ENCODE measurements around the gene ASPA.
"Not testable (repeated sequence)": the region's sequence is repeated elsewhere in the genome, so short reads cannot be mapped to it uniquely, and the experiment has no call there.

Gene ASPA

DNA sequence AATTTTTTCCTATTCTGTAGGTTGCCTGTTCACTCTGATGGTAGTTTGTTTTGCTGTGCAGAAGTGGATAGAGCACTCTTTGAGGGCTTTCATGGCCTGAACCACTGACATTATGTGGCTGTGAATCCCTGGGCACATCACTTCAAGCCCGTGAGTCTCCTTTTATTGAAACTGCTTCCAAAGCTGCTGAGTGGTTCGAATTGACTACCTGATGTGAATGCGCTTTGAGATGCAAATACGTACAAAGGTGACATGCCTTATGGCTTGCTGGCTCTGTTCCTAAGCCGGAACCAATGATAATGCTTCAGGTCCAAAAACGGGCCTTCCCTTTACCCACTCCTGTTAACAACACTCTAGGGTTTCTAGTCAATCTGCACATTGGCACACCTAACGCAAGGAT lies 34.3 kb downstream of the ASPA start:
- Histone ChIP-seq H3K27me3 (ENCODE audit: insufficient read depth, low read depth, severe bottlenecking) (peaks cover 4% of the 10 kb centered on the region), H3K36me3 (no peaks in the 10 kb centered on the region), H3K9me3 (ENCODE audit: severe bottlenecking) (no peaks in the 10 kb centered on the region), H3K4me3 (ENCODE audit: low read depth, low read length) (no peak overlapping the region), H3K27ac (no peak overlapping the region)
- DNase-seq, result no peak
- TF ChIP-seq, protein P1, sequence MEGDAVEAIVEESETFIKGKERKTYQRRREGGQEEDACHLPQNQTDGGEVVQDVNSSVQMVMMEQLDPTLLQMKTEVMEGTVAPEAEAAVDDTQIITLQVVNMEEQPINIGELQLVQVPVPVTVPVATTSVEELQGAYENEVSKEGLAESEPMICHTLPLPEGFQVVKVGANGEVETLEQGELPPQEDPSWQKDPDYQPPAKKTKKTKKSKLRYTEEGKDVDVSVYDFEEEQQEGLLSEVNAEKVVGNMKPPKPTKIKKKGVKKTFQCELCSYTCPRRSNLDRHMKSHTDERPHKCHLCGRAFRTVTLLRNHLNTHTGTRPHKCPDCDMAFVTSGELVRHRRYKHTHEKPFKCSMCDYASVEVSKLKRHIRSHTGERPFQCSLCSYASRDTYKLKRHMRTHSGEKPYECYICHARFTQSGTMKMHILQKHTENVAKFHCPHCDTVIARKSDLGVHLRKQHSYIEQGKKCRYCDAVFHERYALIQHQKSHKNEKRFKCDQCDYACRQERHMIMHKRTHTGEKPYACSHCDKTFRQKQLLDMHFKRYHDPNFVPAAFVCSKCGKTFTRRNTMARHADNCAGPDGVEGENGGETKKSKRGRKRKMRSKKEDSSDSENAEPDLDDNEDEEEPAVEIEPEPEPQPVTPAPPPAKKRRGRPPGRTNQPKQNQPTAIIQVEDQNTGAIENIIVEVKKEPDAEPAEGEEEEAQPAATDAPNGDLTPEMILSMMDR (IDR thresholded peaks at IDR 0.05; ENCODE audit: low read depth, low read length), result no peak

DNA sequence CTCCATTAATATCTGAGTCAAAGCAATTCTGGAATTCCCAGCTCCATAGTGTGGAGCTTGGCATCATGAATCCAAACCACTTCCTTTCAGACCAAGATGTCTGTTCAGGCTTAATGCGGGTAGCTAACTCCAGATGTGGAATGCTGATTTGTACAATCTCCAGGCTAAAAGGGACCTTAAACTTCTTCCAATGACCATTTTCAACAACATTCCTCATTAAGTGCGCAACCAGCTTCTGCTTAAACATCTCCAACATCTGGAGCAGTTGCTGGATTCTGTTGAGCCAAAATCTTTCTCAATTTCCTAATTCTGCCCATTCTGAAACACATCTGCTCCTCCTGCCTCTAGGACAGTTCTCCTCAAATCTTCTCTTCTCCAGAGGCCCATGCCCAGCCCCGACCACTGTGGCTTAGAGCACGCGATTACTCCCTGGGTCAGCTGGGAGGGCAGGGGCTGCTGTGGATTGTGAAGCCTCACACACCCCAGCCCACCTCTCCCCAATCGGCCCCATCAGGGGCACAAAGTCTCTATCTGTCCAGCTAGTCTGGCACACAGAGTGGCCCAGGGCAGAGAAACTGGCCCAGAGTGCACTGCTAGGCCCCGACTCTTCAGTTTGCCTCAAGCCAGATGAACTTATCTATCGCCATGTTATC lies 36.2 kb downstream of the ASPA start:
- TF ChIP-seq, protein P1 (IDR thresholded peaks at IDR 0.05; ENCODE audit: low read depth, low read length), result no peak
- no peaks in the 10 kb centered on the region for H3K9me3 ChIP-seq (ENCODE audit: severe bottlenecking)

DNA sequence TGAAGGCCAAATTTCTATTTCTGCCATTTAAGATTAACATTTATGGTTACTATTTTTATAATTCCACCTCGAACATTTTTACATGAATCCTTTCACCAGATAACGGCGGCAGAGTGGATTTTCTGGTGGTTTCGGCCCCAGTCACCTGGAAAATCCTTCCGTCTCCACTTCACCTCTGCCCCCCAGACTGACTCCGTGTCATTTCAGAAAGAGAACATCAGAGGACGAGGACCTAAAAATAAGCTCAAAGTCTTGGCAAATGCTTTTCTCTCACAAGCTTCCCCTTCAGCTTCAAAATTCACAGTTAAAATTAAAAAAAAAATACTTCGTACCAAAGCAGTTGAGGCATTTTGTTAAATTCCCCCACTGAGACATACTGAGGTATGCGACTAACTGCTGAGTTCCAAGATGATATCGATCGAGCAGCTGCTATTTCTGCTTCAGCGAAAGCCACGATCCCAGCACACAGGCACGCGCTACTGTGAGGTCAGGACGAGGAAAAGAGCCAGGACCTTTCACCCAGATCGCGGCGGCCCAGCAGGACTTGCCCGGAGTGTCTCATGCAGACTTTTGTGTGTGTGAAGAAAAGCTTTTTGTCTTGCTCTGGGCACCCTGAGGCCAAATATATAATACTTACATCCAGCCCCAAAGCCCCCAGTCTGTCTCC lies 36.8 kb downstream of the ASPA start:
- TF ChIP-seq, protein P1 (IDR thresholded peaks at IDR 0.05; ENCODE audit: low read depth, low read length), result no peak
- Histone ChIP-seq H3K4me3 (ENCODE audit: low read depth, low read length) (no peak overlapping the region), H3K27me3 (ENCODE audit: insufficient read depth, low read depth, severe bottlenecking) (no peaks in the 10 kb centered on the region), H3K9me3 (ENCODE audit: severe bottlenecking) (no peaks in the 10 kb centered on the region), H3K27ac (no peak overlapping the region), H3K36me3 (no peaks in the 10 kb centered on the region)
- DNase-seq, result no peak

More for the DNA sequence above, 36.2 kb downstream of the ASPA start:
- DNase-seq, result no peak
- Histone ChIP-seq H3K4me3 (ENCODE audit: low read depth, low read length) (no peak overlapping the region), H3K36me3 (no peaks in the 10 kb centered on the region), H3K27ac (no peak overlapping the region), H3K27me3 (ENCODE audit: insufficient read depth, low read depth, severe bottlenecking) (peaks cover 4% of the 10 kb centered on the region)

DNA sequence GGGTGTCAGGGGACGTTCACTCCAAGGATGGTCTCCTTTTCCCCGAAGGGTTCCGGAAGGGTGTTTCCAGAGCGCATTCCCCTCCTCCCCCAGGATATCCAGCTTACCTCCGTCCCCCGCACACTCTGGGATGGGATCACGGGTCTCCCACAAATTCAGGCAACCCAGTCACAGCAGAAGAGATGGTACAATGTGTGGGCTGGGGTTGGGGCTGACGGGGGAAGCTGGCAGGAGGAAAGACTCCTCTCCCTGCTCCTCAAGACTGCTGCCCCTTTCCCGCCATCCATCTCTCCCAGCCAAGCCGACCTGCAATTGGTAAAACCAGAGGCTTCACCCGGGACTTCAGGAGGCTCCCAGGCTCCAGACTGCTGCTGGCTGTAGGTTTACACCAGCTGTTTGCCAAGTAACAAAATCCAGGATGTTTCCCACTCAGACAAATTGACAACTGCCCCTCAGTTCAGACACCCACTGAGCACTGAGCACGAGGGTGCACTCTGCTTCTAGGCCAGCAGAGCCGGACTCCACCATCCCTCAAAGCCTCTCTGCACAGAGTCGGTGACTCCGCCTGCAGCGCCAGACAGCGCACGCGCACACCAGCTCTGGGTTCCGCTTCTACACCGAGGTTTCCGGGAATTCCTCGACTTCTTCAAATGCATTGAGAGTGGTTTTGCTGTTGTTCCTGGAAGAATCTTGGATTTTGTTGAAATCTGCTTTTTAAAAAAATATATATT lies 37.7 kb downstream of the ASPA start:
- TF ChIP-seq, protein P1 (IDR thresholded peaks at IDR 0.05; ENCODE audit: low read depth, low read length), result no peak
- DNase-seq, result no peak
- Histone ChIP-seq H3K27me3 (ENCODE audit: insufficient read depth, low read depth, severe bottlenecking) (no peaks in the 10 kb centered on the region), H3K27ac (no peak overlapping the region), H3K36me3 (no peaks in the 10 kb centered on the region), H3K4me3 (ENCODE audit: low read depth, low read length) (no peak overlapping the region), H3K9me3 (ENCODE audit: severe bottlenecking) (no peaks in the 10 kb centered on the region)

DNA sequence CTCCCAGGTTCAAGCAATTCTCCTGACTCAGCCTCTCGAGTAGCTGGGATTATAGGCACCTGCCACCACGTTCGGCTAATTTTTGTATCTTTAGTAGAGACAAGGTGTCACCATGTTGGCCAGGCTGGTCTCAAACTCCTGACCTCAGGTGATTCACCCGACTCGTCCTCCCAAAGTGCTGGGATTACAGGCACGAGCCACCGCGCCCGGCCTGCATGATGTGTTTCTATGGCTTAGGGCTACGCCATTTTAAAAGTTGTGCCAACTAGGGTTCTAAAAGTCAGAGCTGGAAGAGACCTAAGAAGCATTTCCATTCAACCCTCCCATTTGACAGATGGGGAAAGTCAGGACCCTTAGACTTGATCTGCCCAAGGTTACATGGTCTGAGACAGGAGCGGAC lies 38.4 kb downstream of the ASPA start:
- H3K27ac ChIP-seq; DNase-seq; H3K4me3 ChIP-seq (ENCODE audit: low read depth, low read length); H3K27me3 ChIP-seq (ENCODE audit: insufficient read depth, low read depth, severe bottlenecking); H3K36me3 ChIP-seq; H3K9me3 ChIP-seq (ENCODE audit: severe bottlenecking): not testable (repeated sequence)

DNA sequence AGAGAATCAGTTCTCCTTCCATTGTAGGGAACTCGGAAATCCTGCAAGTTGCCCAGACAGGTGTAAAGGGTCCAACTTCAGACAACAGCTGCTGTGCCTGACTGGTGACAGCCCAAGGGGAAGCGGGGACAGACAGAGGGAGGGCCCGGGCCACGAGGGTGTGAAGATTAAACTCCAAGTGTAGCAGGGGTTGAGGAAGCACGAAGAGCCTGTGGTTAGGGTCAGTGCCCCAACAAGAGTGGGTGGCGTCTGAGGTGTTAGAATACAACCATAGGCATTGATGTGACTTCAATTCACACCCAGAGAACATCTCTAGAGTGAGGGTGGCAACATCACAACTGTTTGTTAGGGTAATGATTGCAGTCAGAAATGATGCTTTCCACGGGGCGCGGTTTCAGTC lies 39.1 kb downstream of the ASPA start:
- Histone ChIP-seq H3K36me3 (no peaks in the 10 kb centered on the region), H3K27me3 (ENCODE audit: insufficient read depth, low read depth, severe bottlenecking) (no peaks in the 10 kb centered on the region), H3K4me3 (ENCODE audit: low read depth, low read length) (no peak overlapping the region), H3K9me3 (ENCODE audit: severe bottlenecking) (no peaks in the 10 kb centered on the region), H3K27ac (no peak overlapping the region)
- no peak for DNase-seq
- TF ChIP-seq, protein P1 (IDR thresholded peaks at IDR 0.05; ENCODE audit: low read depth, low read length), result no peak

DNA sequence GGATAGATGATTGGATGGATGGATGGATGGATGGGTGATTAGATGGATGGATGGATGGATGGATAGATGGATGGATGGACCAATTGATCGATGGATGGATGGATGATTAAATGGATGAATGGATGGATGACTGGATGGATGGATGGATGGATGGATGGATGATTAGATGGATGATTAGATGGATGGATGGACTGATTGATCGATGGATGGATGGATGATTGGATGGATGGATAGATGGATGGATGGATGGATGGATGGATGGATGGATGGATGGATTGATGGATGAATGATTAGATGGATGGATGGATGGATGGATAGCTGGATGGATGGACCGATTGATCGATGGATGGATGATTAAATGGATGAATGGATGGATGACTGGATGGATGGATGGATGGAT lies 43.7 kb downstream of the ASPA start:
- not testable (repeated sequence) for H3K36me3 ChIP-seq; H3K4me3 ChIP-seq (ENCODE audit: low read depth, low read length); DNase-seq; H3K9me3 ChIP-seq (ENCODE audit: severe bottlenecking); H3K27ac ChIP-seq; H3K27me3 ChIP-seq (ENCODE audit: insufficient read depth, low read depth, severe bottlenecking)

Measured in WERI-Rb-1 (cell line).